GM21447 (cell line): ENCODE measurements around the gene RGCC.
"Not testable (repeated sequence)": the region's sequence is repeated elsewhere in the genome, so short reads cannot be mapped to it uniquely, and the experiment has no call there.

ENCODE experiments used
- ATAC-seq: cut with Tn5 transposase; IDR thresholded peaks from one replicate; pipeline ENCODE4 v1.9.1; 2021; ENCODE audit not compliant: unreplicated experiment

The RGCC gene

GRCh38 chr13:41456768-41457588, at the start of gene RGCC:
RGCC (plus strand) TSS chr13:41457550; CDS start chr13:41457708, 158 bp downstream.
- peak; percentile 51 for ATAC-seq

GRCh38 chr13:41408121-41408520, 49.2 kb upstream of the RGCC start:
- ATAC-seq, result no peak

GRCh38 chr13:41408746-41409145, 48.6 kb upstream of the RGCC start:
- ATAC-seq, result no peak

DNA sequence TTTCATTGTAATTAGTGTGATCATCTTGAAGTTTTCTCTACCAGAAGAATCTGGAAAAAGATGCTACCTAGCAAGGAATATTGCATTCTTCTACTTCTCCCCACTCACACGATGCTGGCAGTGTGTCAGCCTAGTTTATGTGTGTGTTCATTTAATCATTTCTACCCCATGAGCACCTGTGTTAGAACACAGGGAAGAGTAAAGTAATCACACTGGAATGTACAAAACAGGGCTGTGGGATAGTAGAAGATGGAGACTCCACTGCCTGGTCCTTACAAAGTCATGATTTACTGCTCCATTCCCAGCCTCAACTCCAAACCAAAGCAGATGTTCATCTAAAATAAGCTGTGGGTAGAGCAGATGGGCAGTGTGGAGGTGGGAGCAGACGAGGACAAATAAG, 47.7 kb upstream of the RGCC start:
- no peak for ATAC-seq

- no peak for ATAC-seq
Measured at GRCh38 chr13:41411060-41411459, 46.3 kb upstream of the RGCC start.

- no peak for ATAC-seq
Measured at GRCh38 chr13:41411522-41411921, 45.8 kb upstream of the RGCC start.

DNA sequence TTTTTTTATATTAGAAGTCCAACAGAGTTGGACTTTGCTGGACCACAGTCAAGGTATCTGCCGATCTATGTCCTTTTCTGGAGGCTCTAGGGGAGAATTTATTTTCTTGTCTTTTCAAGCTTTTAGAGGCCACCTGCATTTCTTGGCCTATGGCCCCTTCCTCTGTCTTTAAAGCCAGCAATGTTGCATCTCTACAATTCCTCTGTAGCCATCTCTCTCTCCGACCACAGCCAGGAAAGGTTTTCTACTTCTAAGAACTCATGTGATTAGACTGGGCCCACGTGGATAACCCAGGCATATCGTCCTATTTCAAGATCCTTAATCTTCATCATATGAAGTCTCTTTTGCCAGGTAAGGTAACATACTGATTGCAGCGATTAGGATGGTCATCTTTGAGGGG, 43.5 kb upstream of the RGCC start:
- ATAC-seq, result no peak

- no peak for ATAC-seq
Measured at GRCh38 chr13:41416276-41416675, 41.1 kb upstream of the RGCC start.

- ATAC-seq, result no peak
Measured at GRCh38 chr13:41418027-41418426, 39.3 kb upstream of the RGCC start.

GRCh38 chr13:41418731-41419130, 38.6 kb upstream of the RGCC start:
- no peak for ATAC-seq

GRCh38 chr13:41419206-41419605, 38.1 kb upstream of the RGCC start:
- ATAC-seq, result no peak

DNA sequence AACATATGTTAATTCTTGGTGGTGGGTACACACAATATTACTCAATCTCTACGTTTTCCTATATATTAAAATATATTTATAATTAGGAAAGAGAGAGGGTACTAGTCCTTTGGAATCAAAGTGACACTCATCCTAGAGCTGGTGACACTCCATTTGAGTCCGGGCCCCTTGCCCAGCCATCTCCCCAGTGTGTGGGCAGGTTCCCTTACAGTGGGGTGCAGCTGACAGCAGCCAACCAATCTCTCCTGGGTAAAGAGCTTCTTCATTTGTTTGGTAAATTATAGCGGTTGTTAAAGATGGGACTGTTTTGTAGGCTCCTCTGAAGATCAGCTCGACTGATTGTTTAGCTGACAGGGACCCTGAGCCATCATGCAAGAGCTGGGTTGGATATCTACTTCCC, 37.2 kb upstream of the RGCC start:
- ATAC-seq, result no peak

- ATAC-seq, result not testable (repeated sequence)
Measured at GRCh38 chr13:41421330-41421729, 36.0 kb upstream of the RGCC start.

DNA sequence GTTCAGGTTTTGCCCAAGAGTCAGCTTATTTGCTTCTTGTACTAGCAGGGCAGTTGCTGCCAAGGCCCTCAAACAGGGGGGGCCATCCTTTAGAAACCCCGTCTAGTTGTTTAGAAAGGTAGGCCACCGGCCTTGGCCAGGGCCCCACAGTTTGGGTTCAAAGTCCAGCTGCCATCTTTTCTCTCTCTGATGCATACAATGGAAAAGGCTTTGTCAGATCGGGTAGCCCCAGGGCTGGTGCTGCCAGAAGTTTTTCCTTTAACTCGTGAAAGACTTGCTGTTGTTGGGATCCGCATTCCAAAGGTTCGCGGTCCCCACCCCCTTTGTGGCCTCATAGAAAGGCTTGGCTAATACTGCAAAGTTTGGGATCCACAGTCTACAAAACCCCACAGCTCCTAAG, 35.4 kb upstream of the RGCC start:
- ATAC-seq, result not testable (repeated sequence)

DNA sequence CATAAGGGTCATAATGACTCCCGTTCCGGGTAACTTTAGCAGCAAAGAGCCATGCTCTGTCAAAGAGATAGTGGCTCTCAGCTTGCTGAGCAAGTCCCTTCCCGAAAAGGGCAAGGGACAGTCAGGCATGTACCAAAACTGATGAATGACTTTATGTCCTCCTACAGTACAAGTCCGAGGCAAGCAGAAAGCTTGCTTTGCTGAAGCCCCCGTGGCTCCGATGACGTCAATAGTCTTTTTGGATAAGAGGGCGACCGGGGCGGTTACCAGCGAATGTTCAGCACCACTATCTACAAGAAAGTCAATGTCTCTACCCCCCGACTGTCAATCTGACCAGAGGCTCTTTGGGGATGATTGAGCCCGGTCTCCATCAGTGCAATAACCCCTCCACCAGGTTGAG, 34.1 kb upstream of the RGCC start:
- not testable (repeated sequence) for ATAC-seq

DNA sequence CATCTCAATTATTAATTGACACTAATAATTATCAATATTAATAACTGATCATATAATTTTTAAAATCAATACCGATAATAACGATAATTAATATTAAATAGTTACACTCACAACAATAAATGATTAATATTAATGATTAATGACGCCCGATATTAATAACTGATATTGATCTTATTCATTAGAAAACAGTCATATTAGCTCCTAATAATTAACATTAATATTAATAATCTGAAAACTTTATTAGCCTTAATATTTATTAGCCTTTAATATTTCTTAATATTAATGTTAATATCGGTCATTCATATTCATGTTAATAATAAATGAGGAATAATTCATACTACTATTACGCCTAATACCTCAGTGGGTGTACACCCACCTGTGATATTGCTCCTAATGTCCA, 32.7 kb upstream of the RGCC start:
- ATAC-seq, result not testable (repeated sequence)

DNA sequence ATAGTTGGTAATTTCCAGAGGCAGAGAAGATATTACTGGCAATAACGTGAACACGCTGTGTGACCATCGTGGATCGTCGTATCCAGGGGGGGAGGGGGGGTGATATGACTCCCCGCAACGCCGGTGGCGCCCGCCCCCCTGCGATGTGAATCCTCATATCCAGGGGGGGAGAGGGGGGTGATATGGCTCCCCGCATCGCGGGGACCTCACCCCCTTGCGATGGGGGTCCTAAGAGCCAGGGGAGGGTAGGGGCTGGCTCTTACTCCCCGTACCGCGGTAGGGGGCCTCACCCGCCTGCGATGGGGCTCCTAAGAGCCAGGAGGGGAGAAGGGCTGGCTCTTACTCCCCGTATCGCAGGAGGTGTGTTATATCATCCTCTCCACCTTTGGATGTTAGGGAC, 31.3 kb upstream of the RGCC start:
- ATAC-seq, result no peak

GRCh38 chr13:41427666-41428065, 29.7 kb upstream of the RGCC start:
- no peak for ATAC-seq

GRCh38 chr13:41428155-41428554, 29.2 kb upstream of the RGCC start:
- ATAC-seq, result no peak

- ATAC-seq, result not testable (repeated sequence)
Measured at GRCh38 chr13:41434030-41434429, 23.3 kb upstream of the RGCC start.

GRCh38 chr13:41434831-41435520, 22.4 kb upstream of the RGCC start:
- no peak for ATAC-seq

GRCh38 chr13:41443969-41444368, 13.4 kb upstream of the RGCC start:
- ATAC-seq, result no peak
